Neural progenitor cell (in vitro differentiated cells): ENCODE measurements around the gene DEPDC7. TPM values are rescaled to one million over a fixed set of nuclear protein-coding genes. Genes with fewer than 3 reads are reported as not detected.

Experiments
- DNase-seq: peaks from one replicate; pipeline ENCODE4 v3.0.0-alpha.2; 2016; ENCODE audit warnings: low spot score
- H2AFZ ChIP-seq: fragments of 200-600 bp; sonication (generic); replicated peaks from 2 replicates; pipeline ENCODE4 v1.6.1; 2016; ENCODE audit warnings: antibody characterized with exemption
- H3F3A ChIP-seq: fragments of 200-600 bp; sonication (generic); 2 replicates; pipeline ENCODE4 v1.6.1; 2016; ENCODE audit warnings: antibody characterized with exemption, low read depth
- H3K27ac ChIP-seq: fragments of 200-600 bp; sonication (generic); 2 replicates; pipeline ENCODE4 v1.5.1; 2016; ENCODE audit warnings: mild to moderate bottlenecking
- H3K27me3 ChIP-seq: fragments of 200-600 bp; sonication (generic); 2 replicates; pipeline ENCODE4 v1.6.1; 2016; ENCODE audit warnings: mild to moderate bottlenecking, moderate library complexity
- H3K36me3 ChIP-seq: fragments of 200-600 bp; sonication (generic); 2 replicates; pipeline ENCODE4 v1.5.1; 2016
- H3K4me1 ChIP-seq: fragments of 200-600 bp; sonication (generic); 2 replicates; pipeline ENCODE4 v1.6.1; 2016; ENCODE audit warnings: mixed run types
- H3K4me2 ChIP-seq: fragments of 200-600 bp; sonication (generic); 2 replicates; pipeline ENCODE4 v1.6.1; 2016
- H3K4me3 ChIP-seq: fragments of 200-600 bp; sonication (generic); 2 replicates; pipeline ENCODE4 v1.5.1; 2016
- H3K79me2 ChIP-seq: fragments of 200-600 bp; sonication (generic); 2 replicates; pipeline ENCODE4 v1.6.1; 2016; ENCODE audit warnings: low read depth
- H3K9ac ChIP-seq: fragments of 200-600 bp; sonication (generic); 2 replicates; pipeline ENCODE4 v1.6.1; 2016
- H3K9me3 ChIP-seq: fragments of 200-600 bp; sonication (generic); 2 replicates; pipeline ENCODE4 v1.5.1; 2016; ENCODE audit warnings: low read depth
- H4K20me1 ChIP-seq: fragments of 200-600 bp; sonication (generic); 2 replicates; pipeline ENCODE4 v1.6.1; 2016; ENCODE audit warnings: low read depth
- H3K27ac Mint-ChIP-seq: 3 replicates; pipeline ENCODE4 v1.8.0; 2021; ENCODE audit warnings: mixed read lengths
- H3K27me3 Mint-ChIP-seq: 2 replicates; pipeline ENCODE4 v1.8.0; 2022; ENCODE audit warnings: low read depth, mild to moderate bottlenecking, inconsistent platforms, moderate library complexity, mixed read lengths; ENCODE audit not compliant: insufficient read depth
- H3K36me3 Mint-ChIP-seq: 3 replicates; pipeline ENCODE4 v1.8.0; 2021; ENCODE audit warnings: mixed read lengths
- H3K4me1 Mint-ChIP-seq: 3 replicates; pipeline ENCODE4 v1.8.0; 2021; ENCODE audit warnings: mixed read lengths
- H3K4me3 Mint-ChIP-seq: 3 replicates; pipeline ENCODE4 v1.8.0; 2021; ENCODE audit warnings: mild to moderate bottlenecking, moderate library complexity, mixed read lengths
- H3K9me3 Mint-ChIP-seq: 3 replicates; pipeline ENCODE4 v1.8.0; 2020; ENCODE audit warnings: mixed read lengths
- CTCF ChIP-seq: fragments of 200-600 bp; sonication (generic); IDR thresholded peaks from 2 replicates; pipeline ENCODE4 v1.5.1; 2017; ENCODE audit warnings: antibody characterized with exemption, mild to moderate bottlenecking
- EZH2 ChIP-seq: fragments of 200-600 bp; sonication (generic); IDR thresholded peaks from 2 replicates; pipeline ENCODE4 v1.6.1; 2017; ENCODE audit warnings: antibody characterized with exemption, mild to moderate bottlenecking, moderate library complexity
- EZH2phosphoT487 ChIP-seq: fragments of 200-600 bp; sonication (generic); IDR thresholded peaks from 2 replicates; pipeline ENCODE4 v1.6.1; 2017; ENCODE audit warnings: antibody characterized with exemption
- total RNA-seq: library from RNA; depleted of rRNA; stranded (reverse); fragments of >200 nt; gene quantifications from 2 replicates; pipeline ENCODE4 v1.2.3, GENCODE V29; 2015; ENCODE audit warnings: low replicate concordance

DEPDC7 gene
- total RNA-seq, 1 donor from 2014 or later = 0.39 TPM

GRCh38 chr11:33006010-33006409, 9.7 kb upstream of the DEPDC7 start:
- H3K4me1 ChIP-seq = no peaks in the 10 kb centered on the region
- H3K9ac ChIP-seq = no peak overlapping the region
- no peaks in the 10 kb centered on the region for H3K27me3 ChIP-seq
- H3K79me2 ChIP-seq = no peaks in the 10 kb centered on the region
- no peaks in the 10 kb centered on the region for H3F3A ChIP-seq
- no peak for TF ChIP-seq EZH2phosphoT487
- TF ChIP-seq CTCF = no peak
- TF ChIP-seq EZH2 = no peak
- no peaks in the 10 kb centered on the region for H3K27me3 Mint-ChIP-seq
- H3K36me3 ChIP-seq = no peaks in the 10 kb centered on the region
- no peaks in the 10 kb centered on the region for H3K36me3 Mint-ChIP-seq
- DNase-seq = no peak
- H3K9me3 ChIP-seq = no peaks in the 10 kb centered on the region
- no peaks in the 10 kb centered on the region for H3K4me1 Mint-ChIP-seq
- no peak overlapping the region for H3K4me3 Mint-ChIP-seq
- no peaks in the 10 kb centered on the region for H4K20me1 ChIP-seq
- no peak overlapping the region for H3K27ac Mint-ChIP-seq
- H3K9me3 Mint-ChIP-seq = no peaks in the 10 kb centered on the region
- no peak overlapping the region for H2AFZ ChIP-seq
- H3K27ac ChIP-seq = no peak overlapping the region
- no peak overlapping the region for H3K4me2 ChIP-seq
- H3K4me3 ChIP-seq = no peak overlapping the region

- Mint-ChIP-seq H3K27me3 (peaks cover 4% of the 10 kb centered on the region), H3K4me3 (no peak overlapping the region), H3K9me3 (no peaks in the 10 kb centered on the region), H3K4me1 (peaks cover 15% of the 10 kb centered on the region), H3K36me3 (no peaks in the 10 kb centered on the region), H3K27ac (no peak overlapping the region)
- Histone ChIP-seq H2AFZ (no peak overlapping the region), H3K9me3 (no peaks in the 10 kb centered on the region), H3K79me2 (no peaks in the 10 kb centered on the region), H3K27me3 (peaks cover 47% of the 10 kb centered on the region), H3K4me3 (no peak overlapping the region), H3K9ac (no peak overlapping the region), H3F3A (peaks cover 15% of the 10 kb centered on the region), H3K27ac (no peak overlapping the region), H3K4me2 (no peak overlapping the region), H4K20me1 (no peaks in the 10 kb centered on the region), H3K4me1 (peaks cover 6% of the 10 kb centered on the region), H3K36me3 (no peaks in the 10 kb centered on the region)
- TF ChIP-seq EZH2phosphoT487 = no peak
- DNase-seq = no peak
Measured at GRCh38 chr11:33013755-33014154, 1.9 kb upstream of the DEPDC7 start.

GRCh38 chr11:33016654-33017053, 976 bp downstream of the DEPDC7 start:
- peaks cover 15% of the 10 kb centered on the region for H3F3A ChIP-seq
- no peak for TF ChIP-seq CTCF
- no peak for TF ChIP-seq EZH2phosphoT487
- no peak for TF ChIP-seq EZH2
- peak overlapping the region; percentile 88 for H3K4me3 Mint-ChIP-seq
- DNase-seq = no peak
- H3K27me3 Mint-ChIP-seq = peaks cover 6% of the 10 kb centered on the region
- peaks cover 15% of the 10 kb centered on the region for H3K4me1 Mint-ChIP-seq
- H3K27ac Mint-ChIP-seq = no peak overlapping the region
- no peaks in the 10 kb centered on the region for H3K9me3 Mint-ChIP-seq
- H3K27me3 ChIP-seq = peaks cover 49% of the 10 kb centered on the region
- H3K9me3 ChIP-seq = no peaks in the 10 kb centered on the region
- H3K36me3 Mint-ChIP-seq = no peaks in the 10 kb centered on the region
- H3K79me2 ChIP-seq = no peaks in the 10 kb centered on the region
- H3K4me1 ChIP-seq = peaks cover 6% of the 10 kb centered on the region
- H3K36me3 ChIP-seq = no peaks in the 10 kb centered on the region
- peak overlapping the region; percentile 50 for H3K4me3 ChIP-seq
- peak overlapping the region; percentile 82 for H3K4me2 ChIP-seq
- no peak overlapping the region for H3K9ac ChIP-seq
- no peak overlapping the region for H2AFZ ChIP-seq
- H4K20me1 ChIP-seq = no peaks in the 10 kb centered on the region
- H3K27ac ChIP-seq = no peak overlapping the region

- H2AFZ ChIP-seq = no peak overlapping the region
- peaks cover 49% of the 10 kb centered on the region for H3K27me3 ChIP-seq
- Mint-ChIP-seq H3K9me3 (no peaks in the 10 kb centered on the region), H3K36me3 (no peaks in the 10 kb centered on the region), H3K27ac (no peak overlapping the region), H3K4me3 (peak overlapping the region; percentile 49), H3K4me1 (peaks cover 15% of the 10 kb centered on the region), H3K27me3 (peaks cover 6% of the 10 kb centered on the region)
- H3K4me1 ChIP-seq = peaks cover 6% of the 10 kb centered on the region
- no peak for DNase-seq
- H3K4me2 ChIP-seq = no peak overlapping the region
- no peak overlapping the region for H3K9ac ChIP-seq
- no peaks in the 10 kb centered on the region for H3K79me2 ChIP-seq
- no peak overlapping the region for H3K4me3 ChIP-seq
- no peaks in the 10 kb centered on the region for H3K36me3 ChIP-seq
- no peak overlapping the region for H3K27ac ChIP-seq
- TF ChIP-seq EZH2phosphoT487 = no peak
- TF ChIP-seq EZH2 = no peak
- no peak for TF ChIP-seq CTCF
- H3F3A ChIP-seq = peaks cover 15% of the 10 kb centered on the region
- H3K9me3 ChIP-seq = no peaks in the 10 kb centered on the region
- no peaks in the 10 kb centered on the region for H4K20me1 ChIP-seq
Measured at GRCh38 chr11:33017478-33017877, 1.8 kb downstream of the DEPDC7 start.
